Astrocyte (in vitro differentiated cells and primary cell): ENCODE results near the gene SAV1. TPM values are rescaled to one million over a fixed set of nuclear protein-coding genes. Genes with fewer than 3 reads are reported as not detected.
"Not testable (repeated sequence)": the region's sequence is repeated elsewhere in the genome, so short reads cannot be mapped to it uniquely, and the experiment has no call there.

Experiments
- DNase-seq: peaks from one replicate; pipeline ENCODE4 v3.0.0-alpha.2; 2010; ENCODE audit warnings: low read depth
- FAIRE-seq: peaks from 2 replicates; lab custom pipeline; 2011; peaks lifted over from hg19 to GRCh38; lab: Jason Lieb, UNC
- H2AFZ ChIP-seq: 2 replicates; pipeline ENCODE4 v1.6.0; 2012; ENCODE audit warnings: low read depth, low read length, inconsistent platforms
- H3K27ac ChIP-seq: 2 replicates; pipeline ENCODE4 v1.5.1; 2011; ENCODE audit warnings: low read depth, low read length, inconsistent platforms
- H3K27me3 ChIP-seq: 2 replicates; pipeline ENCODE4 v1.6.0; 2011; ENCODE audit warnings: low read length, inconsistent platforms; ENCODE audit not compliant: insufficient read depth
- H3K36me3 ChIP-seq: 2 replicates; pipeline ENCODE4 v1.5.1; 2011; ENCODE audit warnings: low read length, inconsistent platforms; ENCODE audit not compliant: insufficient read depth
- H3K4me1 ChIP-seq: 2 replicates; pipeline ENCODE4 v1.5.1; 2011; ENCODE audit warnings: low read length, inconsistent platforms; ENCODE audit not compliant: insufficient read depth
- H3K4me2 ChIP-seq: 2 replicates; pipeline ENCODE4 v1.6.0; 2012; ENCODE audit warnings: low read length, inconsistent platforms
- H3K4me3 ChIP-seq: 2 replicates; pipeline ENCODE4 v1.5.1; 2011; ENCODE audit warnings: low read depth, mild to moderate bottlenecking, low read length, inconsistent platforms; ENCODE audit not compliant: insufficient read depth
- H3K79me2 ChIP-seq: 2 replicates; pipeline ENCODE4 v1.6.0; 2012; ENCODE audit warnings: mild to moderate bottlenecking, low read length, inconsistent platforms; ENCODE audit not compliant: insufficient read depth
- H3K9ac ChIP-seq: 2 replicates; pipeline ENCODE4 v1.6.0; 2012; ENCODE audit warnings: mild to moderate bottlenecking, low read length, inconsistent platforms
- H3K9me3 ChIP-seq: 2 replicates; pipeline ENCODE4 v1.5.1; 2012; ENCODE audit warnings: low read depth, mild to moderate bottlenecking, low read length, inconsistent platforms; ENCODE audit not compliant: insufficient read depth
- H4K20me1 ChIP-seq: 2 replicates; pipeline ENCODE4 v1.6.0; 2012; ENCODE audit warnings: low read length, inconsistent platforms; ENCODE audit not compliant: insufficient read depth
- H3K27ac Mint-ChIP-seq: one replicate; pipeline ENCODE4 v1.8.0; 2021; ENCODE audit warnings: mild to moderate bottlenecking, mixed read lengths; ENCODE audit not compliant: unreplicated experiment
- H3K27me3 Mint-ChIP-seq: one replicate; pipeline ENCODE4 v1.8.0; 2021; ENCODE audit warnings: low read depth, mixed read lengths; ENCODE audit not compliant: unreplicated experiment
- H3K36me3 Mint-ChIP-seq: one replicate; pipeline ENCODE4 v1.8.0; 2021; ENCODE audit warnings: low read depth, mixed read lengths; ENCODE audit not compliant: unreplicated experiment
- H3K4me1 Mint-ChIP-seq: one replicate; pipeline ENCODE4 v1.8.0; 2021; ENCODE audit warnings: low read depth, mixed read lengths; ENCODE audit not compliant: unreplicated experiment
- H3K4me3 Mint-ChIP-seq: one replicate; pipeline ENCODE4 v1.8.0; 2021; ENCODE audit warnings: mild to moderate bottlenecking, moderate library complexity, mixed read lengths; ENCODE audit not compliant: unreplicated experiment
- H3K9me3 Mint-ChIP-seq: one replicate; pipeline ENCODE4 v1.8.0; 2021; ENCODE audit warnings: mild to moderate bottlenecking, mixed read lengths; ENCODE audit not compliant: unreplicated experiment
- CTCF ChIP-seq: IDR thresholded peaks from 2 replicates; pipeline ENCODE4 v1.5.1; 2011; ENCODE audit warnings: low read depth, mild to moderate bottlenecking, inconsistent platforms, low read length, moderate library complexity; ENCODE audit not compliant: insufficient read depth
- EZH2 ChIP-seq: IDR thresholded peaks from 2 replicates; pipeline ENCODE4 v1.6.1; 2012; ENCODE audit warnings: mild to moderate bottlenecking, low read length, inconsistent platforms; ENCODE audit not compliant: insufficient read depth
- total RNA-seq: library from RNA; stranded (reverse); gene quantifications from 2 replicates; pipeline ENCODE4 v1.2.1, GENCODE V29; 2021

SAV1 gene
- total RNA-seq, 1 donor from 2014 or later, result 26.3 TPM

- H3K4me3 Mint-ChIP-seq, result no peak overlapping the region
- peaks cover 37% of the 10 kb centered on the region for H3K79me2 ChIP-seq
These were observed 679 bp upstream of the SAV1 start for GRCh38 chr14:50668826-50669143.

GRCh38 chr14:50667684-50667995 lies 466 bp downstream of the SAV1 start:
- TF ChIP-seq CTCF, result no peak
- TF ChIP-seq EZH2, result no peak
- H3K27ac ChIP-seq, result peak overlapping the region; percentile 91
- H3K27me3 Mint-ChIP-seq, result no peaks in the 10 kb centered on the region
- H3K79me2 ChIP-seq, result peaks cover 44% of the 10 kb centered on the region
- H3K36me3 Mint-ChIP-seq, result peaks cover 6% of the 10 kb centered on the region
- H3K4me3 Mint-ChIP-seq, result peak overlapping the region; percentile 99
- peaks cover 7% of the 10 kb centered on the region for H3K4me1 Mint-ChIP-seq
- peaks cover 15% of the 10 kb centered on the region for H4K20me1 ChIP-seq
- no peaks in the 10 kb centered on the region for H3K9me3 ChIP-seq
- H3K36me3 ChIP-seq, result no peaks in the 10 kb centered on the region
- peak overlapping the region; percentile 85 for H3K4me3 ChIP-seq
- DNase-seq (no peak), FAIRE-seq (no peak)
- H3K27me3 ChIP-seq, result no peaks in the 10 kb centered on the region
- H3K27ac Mint-ChIP-seq, result peak overlapping the region; percentile 98
- H3K9me3 Mint-ChIP-seq, result no peaks in the 10 kb centered on the region
- peak overlapping the region; percentile 95 for H2AFZ ChIP-seq
- H3K9ac ChIP-seq, result peak overlapping the region; percentile 93
- peak overlapping the region; percentile 89 for H3K4me2 ChIP-seq
- peaks cover 9% of the 10 kb centered on the region for H3K4me1 ChIP-seq

More at GRCh38 chr14:50668826-50669143, 679 bp upstream of the SAV1 start:
- H3K36me3 ChIP-seq, result no peaks in the 10 kb centered on the region
- Mint-ChIP-seq H3K27ac (no peak overlapping the region), H3K36me3 (peaks cover 2% of the 10 kb centered on the region), H3K27me3 (no peaks in the 10 kb centered on the region), H3K9me3 (no peaks in the 10 kb centered on the region), H3K4me1 (peaks cover 5% of the 10 kb centered on the region)
- TF ChIP-seq EZH2 (no peak), CTCF (no peak)
- H3K27ac ChIP-seq, result peak overlapping the region; percentile 91
- DNase-seq (no peak), FAIRE-seq (peak; percentile 9)
- peak overlapping the region; percentile 93 for H3K9ac ChIP-seq
- no peaks in the 10 kb centered on the region for H3K9me3 ChIP-seq
- H3K4me1 ChIP-seq, result peaks cover 9% of the 10 kb centered on the region
- H2AFZ ChIP-seq, result peak overlapping the region; percentile 95
- H4K20me1 ChIP-seq, result peaks cover 15% of the 10 kb centered on the region
- no peaks in the 10 kb centered on the region for H3K27me3 ChIP-seq
- peak overlapping the region; percentile 89 for H3K4me2 ChIP-seq
- peak overlapping the region; percentile 85 for H3K4me3 ChIP-seq

- H4K20me1 ChIP-seq, result peaks cover 15% of the 10 kb centered on the region
- no peaks in the 10 kb centered on the region for H3K9me3 Mint-ChIP-seq
- H3K36me3 ChIP-seq, result no peaks in the 10 kb centered on the region
- H3K27ac Mint-ChIP-seq, result peak overlapping the region; percentile 98
- H3K27ac ChIP-seq, result peak overlapping the region; percentile 91
- FAIRE-seq (no peak), DNase-seq (peak; percentile 72)
- peak overlapping the region; percentile 99 for H3K4me3 Mint-ChIP-seq
- peaks cover 47% of the 10 kb centered on the region for H3K79me2 ChIP-seq
- TF ChIP-seq CTCF (no peak), EZH2 (no peak)
- H2AFZ ChIP-seq, result no peak overlapping the region
- H3K9me3 ChIP-seq, result no peaks in the 10 kb centered on the region
- H3K4me1 Mint-ChIP-seq, result peaks cover 7% of the 10 kb centered on the region
- H3K4me2 ChIP-seq, result peak overlapping the region; percentile 89
- H3K27me3 ChIP-seq, result no peaks in the 10 kb centered on the region
- H3K9ac ChIP-seq, result peak overlapping the region; percentile 93
- peaks cover 6% of the 10 kb centered on the region for H3K36me3 Mint-ChIP-seq
- peaks cover 9% of the 10 kb centered on the region for H3K4me1 ChIP-seq
- peak overlapping the region; percentile 85 for H3K4me3 ChIP-seq
- H3K27me3 Mint-ChIP-seq, result no peaks in the 10 kb centered on the region
These were observed 1.1 kb downstream of the SAV1 start for GRCh38 chr14:50666772-50667683.

- H3K27ac ChIP-seq, H3K4me1 Mint-ChIP-seq, DNase-seq, H3K4me3 ChIP-seq, H3K9me3 ChIP-seq, H3K4me3 Mint-ChIP-seq, H3K27ac Mint-ChIP-seq, H3K4me1 ChIP-seq, H3K9ac ChIP-seq, H3K27me3 ChIP-seq, FAIRE-seq, H3K9me3 Mint-ChIP-seq, H3K36me3 ChIP-seq, H3K27me3 Mint-ChIP-seq, H2AFZ ChIP-seq: not testable (repeated sequence)
- peak overlapping the region; percentile 89 for H3K4me2 ChIP-seq
- H3K36me3 Mint-ChIP-seq, result peaks cover 13% of the 10 kb centered on the region
- peaks cover 54% of the 10 kb centered on the region for H3K79me2 ChIP-seq
- peaks cover 15% of the 10 kb centered on the region for H4K20me1 ChIP-seq
These were observed 2.8 kb downstream of the SAV1 start for GRCh38 chr14:50665300-50665699.
